ENCODE data around the gene TMEM43.

TMEM43 gene

GRCh38 chr3:14147617-14148016, 22.8 kb downstream of the TMEM43 start:
- Histone ChIP-seq H3K4me3 (ENCODE audit: low read length) (no peak overlapping the region), H3K36me3 (replicated peaks; ENCODE audit: low read depth, low read length) (peaks cover 56% of the 10 kb centered on the region), H3K79me2 (ENCODE audit: low read length) (no peaks in the 10 kb centered on the region), H3K4me2 (ENCODE audit: low read length) (no peak overlapping the region), H3K27ac (ENCODE audit: low read length) (no peak overlapping the region), H2AFZ (ENCODE audit: low read depth, low read length) (no peak overlapping the region), H3K9ac (ENCODE audit: low read length) (no peak overlapping the region), H3K9me3 (ENCODE audit: insufficient read depth, low read length) (no peaks in the 10 kb centered on the region), H4K20me1 (ENCODE audit: insufficient read depth, low read length) (peaks cover 7% of the 10 kb centered on the region), H3K4me1 (ENCODE audit: low read length) (peaks cover 18% of the 10 kb centered on the region), H3K27me3 (ENCODE audit: low read depth, low read length) (no peaks in the 10 kb centered on the region)
- TF ChIP-seq CTCF (IDR thresholded peaks at IDR 0.05; ENCODE audit: low read depth, low read length) (no peak), EZH2phosphoT487 (IDR thresholded peaks at IDR 0.05; ENCODE audit: low read depth) (no peak)

- TF ChIP-seq CTCF (IDR thresholded peaks at IDR 0.05; ENCODE audit: low read depth, low read length): no peak
- TF ChIP-seq EZH2phosphoT487 (IDR thresholded peaks at IDR 0.05; ENCODE audit: low read depth): no peak
- H3K27me3 ChIP-seq (ENCODE audit: low read depth, low read length): no peaks in the 10 kb centered on the region
- no peak overlapping the region for H2AFZ ChIP-seq (ENCODE audit: low read depth, low read length)
- no peak overlapping the region for H3K4me2 ChIP-seq (ENCODE audit: low read length)
- no peak overlapping the region for H3K4me3 ChIP-seq (ENCODE audit: low read length)
- no peak overlapping the region for H3K9ac ChIP-seq (ENCODE audit: low read length)
- H3K9me3 ChIP-seq (ENCODE audit: insufficient read depth, low read length): no peaks in the 10 kb centered on the region
- H3K36me3 ChIP-seq (replicated peaks; ENCODE audit: low read depth, low read length): peaks cover 55% of the 10 kb centered on the region
- peaks cover 18% of the 10 kb centered on the region for H3K4me1 ChIP-seq (ENCODE audit: low read length)
- H3K27ac ChIP-seq (ENCODE audit: low read length): no peak overlapping the region
- H3K79me2 ChIP-seq (ENCODE audit: low read length): no peaks in the 10 kb centered on the region
- H4K20me1 ChIP-seq (ENCODE audit: insufficient read depth, low read length): peaks cover 7% of the 10 kb centered on the region
These were observed 23.5 kb downstream of the TMEM43 start for GRCh38 chr3:14148041-14148985.

- peaks cover 3% of the 10 kb centered on the region for H3K4me1 ChIP-seq (ENCODE audit: low read length)
- H3K9ac ChIP-seq (ENCODE audit: low read length): no peak overlapping the region
- H3K79me2 ChIP-seq (ENCODE audit: low read length): no peaks in the 10 kb centered on the region
- no peaks in the 10 kb centered on the region for H3K27me3 ChIP-seq (ENCODE audit: low read depth, low read length)
- H3K36me3 ChIP-seq (replicated peaks; ENCODE audit: low read depth, low read length): peaks cover 64% of the 10 kb centered on the region
- no peak overlapping the region for H3K4me3 ChIP-seq (ENCODE audit: low read length)
- no peaks in the 10 kb centered on the region for H3K9me3 ChIP-seq (ENCODE audit: insufficient read depth, low read length)
- no peak overlapping the region for H2AFZ ChIP-seq (ENCODE audit: low read depth, low read length)
- H3K27ac ChIP-seq (ENCODE audit: low read length): no peak overlapping the region
- H3K4me2 ChIP-seq (ENCODE audit: low read length): no peak overlapping the region
- H4K20me1 ChIP-seq (ENCODE audit: insufficient read depth, low read length): no peaks in the 10 kb centered on the region
- no peak for TF ChIP-seq EZH2phosphoT487 (IDR thresholded peaks at IDR 0.05; ENCODE audit: low read depth)
These were observed 25.2 kb downstream of the TMEM43 start for GRCh38 chr3:14150078-14150477.

DNA sequence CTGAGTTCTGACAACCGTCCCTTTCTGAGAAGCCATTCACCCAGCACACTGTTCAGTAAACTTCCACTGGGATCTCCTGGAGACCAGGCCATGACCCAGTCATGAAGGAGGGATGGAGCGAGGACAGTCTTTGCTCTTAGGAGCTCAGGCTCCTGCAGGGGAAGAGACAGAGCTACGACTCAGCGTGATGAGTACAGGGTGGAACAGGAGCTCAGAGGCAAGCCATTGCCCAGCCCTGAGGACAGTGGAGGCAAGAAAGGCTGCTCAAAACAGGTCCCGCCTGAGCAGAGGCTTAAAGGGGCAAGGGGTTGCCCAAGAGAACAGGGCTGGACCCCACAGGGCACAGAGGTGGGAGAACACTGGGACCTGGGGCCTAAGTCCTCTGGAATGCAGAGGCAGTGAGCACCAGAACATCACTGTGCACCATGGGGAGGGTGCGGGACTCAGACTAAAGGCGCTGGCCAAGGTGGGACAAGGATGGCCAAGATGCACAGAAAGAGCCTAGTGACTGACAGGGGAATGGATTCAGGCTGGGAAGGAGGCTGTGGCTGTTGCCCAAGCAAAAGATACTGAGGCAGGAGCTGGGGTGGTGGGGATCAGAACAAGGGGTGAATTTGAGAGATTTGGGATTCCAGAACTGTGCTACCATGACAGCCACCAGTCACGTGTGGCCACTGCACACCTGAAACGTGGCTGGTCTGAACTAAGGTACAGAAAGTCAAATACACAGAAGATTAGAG, 25.8 kb downstream of the TMEM43 start:
- Histone ChIP-seq H3K27me3 (ENCODE audit: low read depth, low read length) (no peaks in the 10 kb centered on the region), H3K4me3 (ENCODE audit: low read length) (no peak overlapping the region), H3K36me3 (replicated peaks; ENCODE audit: low read depth, low read length) (peaks cover 58% of the 10 kb centered on the region), H3K79me2 (ENCODE audit: low read length) (no peaks in the 10 kb centered on the region), H3K9ac (ENCODE audit: low read length) (no peak overlapping the region), H2AFZ (ENCODE audit: low read depth, low read length) (no peak overlapping the region), H3K4me1 (ENCODE audit: low read length) (no peaks in the 10 kb centered on the region), H4K20me1 (ENCODE audit: insufficient read depth, low read length) (no peaks in the 10 kb centered on the region), H3K9me3 (ENCODE audit: insufficient read depth, low read length) (no peaks in the 10 kb centered on the region), H3K27ac (ENCODE audit: low read length) (no peak overlapping the region), H3K4me2 (ENCODE audit: low read length) (no peak overlapping the region)
- no peak for TF ChIP-seq CTCF (IDR thresholded peaks at IDR 0.05; ENCODE audit: low read depth, low read length)
- no peak for TF ChIP-seq EZH2phosphoT487 (IDR thresholded peaks at IDR 0.05; ENCODE audit: low read depth)
